Stimulated activated naive CD4-positive, alpha-beta T cell (primary cell): ENCODE data around the gene USP5.

Experiments
- DNase-seq, 6 experiments: peaks; one replicate each; lab custom pipeline; 2025; lab: John Stamatoyannopoulos, UW

USP5 gene

GRCh38 chr12:6825398-6826124, 26.4 kb upstream of the USP5 start:
- DNase-seq: peak; percentile 63 to 89 (median 78)

GRCh38 chr12:6826125-6826733, 25.7 kb upstream of the USP5 start:
- no peak for DNase-seq

- DNase-seq: no peak
Measured at GRCh38 chr12:6826734-6827436, 25.1 kb upstream of the USP5 start.

GRCh38 chr12:6827437-6827911, 24.5 kb upstream of the USP5 start:
- peak in 5 of 6 experiments; percentile 9 to 44 (median 23) for DNase-seq

- DNase-seq: peak in 4 of 6 experiments; percentile 34 to 67 (median 53)
Measured at GRCh38 chr12:6827982-6828780, 23.8 kb upstream of the USP5 start, which contains the start of gene P3H3. Gene P3H3, plus strand, starts transcription at chr12:6828407. Its CDS starts 34 bp downstream, at chr12:6828441.

- DNase-seq: peak in 5 of 6 experiments; percentile 26 to 74 (median 46)
Measured at GRCh38 chr12:6828781-6829535, 23.0 kb upstream of the USP5 start.

- DNase-seq: no peak
Measured at GRCh38 chr12:6829536-6830220, 22.3 kb upstream of the USP5 start.

- no peak for DNase-seq
Measured at GRCh38 chr12:6830286-6830890, 21.6 kb upstream of the USP5 start.

- DNase-seq: no peak
Measured at GRCh38 chr12:6830999-6831398, 21.0 kb upstream of the USP5 start.

GRCh38 chr12:6831450-6831995, 20.4 kb upstream of the USP5 start:
- DNase-seq: no peak

GRCh38 chr12:6832125-6832524, 19.8 kb upstream of the USP5 start:
- DNase-seq: no peak

GRCh38 chr12:6833189-6833890, 18.6 kb upstream of the USP5 start:
- DNase-seq: no peak

GRCh38 chr12:6834254-6834653, 17.7 kb upstream of the USP5 start:
- DNase-seq: no peak

- DNase-seq: no peak
Measured at GRCh38 chr12:6834873-6835272, 17.1 kb upstream of the USP5 start.

- DNase-seq: no peak
Measured at GRCh38 chr12:6836851-6837250, 15.1 kb upstream of the USP5 start.

GRCh38 chr12:6837370-6838060, 14.4 kb upstream of the USP5 start:
- no peak for DNase-seq

GRCh38 chr12:6838854-6839253, 13.1 kb upstream of the USP5 start:
- DNase-seq: no peak

GRCh38 chr12:6839482-6840201, 12.3 kb upstream of the USP5 start:
- no peak for DNase-seq
